GM23338 (cell line): ENCODE results near the gene RGL3.

Experiments used
- CREB1 ChIP-seq: fragments of 250-450 bp; sonication (Bioruptor Pico); IDR thresholded peaks from 2 replicates; pipeline ENCODE4 v1.5.0; 2020; ENCODE audit warnings: low read depth, mild to moderate bottlenecking, moderate library complexity
- CTCF ChIP-seq, 2 experiments: fragments of 200-600 bp in 1 of 2; sonication (generic) in 1 of 2; conservative IDR thresholded peaks; 2 replicates each; pipeline versions ENCODE4 v1.5.1 to v1.6.1; 2016 to 2017; ENCODE audit warnings: antibody characterized with exemption in 2 of 2, low read depth in 2 of 2, mild to moderate bottlenecking in 2 of 2, moderate library complexity in 1 of 2
- ETS1 ChIP-seq: IDR thresholded peaks from 2 replicates; pipeline ENCODE4 v1.6.1; 2016; ENCODE audit warnings: antibody characterized with exemption
- EZH2 ChIP-seq: fragments of 200-600 bp; sonication (generic); IDR thresholded peaks from one replicate; pipeline ENCODE4 v1.8.0; 2017; ENCODE audit warnings: antibody characterized with exemption, mild to moderate bottlenecking, low read depth; ENCODE audit not compliant: unreplicated experiment
- EZH2phosphoT487 ChIP-seq: fragments of 200-600 bp; sonication (generic); IDR thresholded peaks from one replicate; pipeline ENCODE4 v1.8.1; 2018; ENCODE audit warnings: antibody characterized with exemption; ENCODE audit not compliant: unreplicated experiment
- JUNB ChIP-seq: IDR thresholded peaks from one replicate; pipeline ENCODE4 v1.6.1; 2016; ENCODE audit warnings: antibody characterized with exemption; ENCODE audit not compliant: unreplicated experiment
- NANOG ChIP-seq: IDR thresholded peaks from 2 replicates; pipeline ENCODE4 v1.6.1; 2016; ENCODE audit warnings: antibody characterized with exemption, borderline replicate concordance
- POLR2AphosphoS5 ChIP-seq: IDR thresholded peaks from 2 replicates; pipeline ENCODE4 v1.6.1; 2016; ENCODE audit warnings: antibody characterized with exemption, low read depth
- REST ChIP-seq: IDR thresholded peaks from one replicate; pipeline ENCODE4 v1.6.1; 2018; ENCODE audit warnings: antibody characterized with exemption; ENCODE audit not compliant: unreplicated experiment
- STAT1 ChIP-seq: IDR thresholded peaks from one replicate; pipeline ENCODE4 v1.6.1; 2016; ENCODE audit warnings: antibody characterized with exemption; ENCODE audit not compliant: unreplicated experiment
- ZNF114 ChIP-seq: fragments of 250-450 bp; sonication (Bioruptor Pico); IDR thresholded peaks from 2 replicates; pipeline ENCODE4 v1.5.0; 2020; ENCODE audit warnings: mild to moderate bottlenecking, moderate library complexity
- ZNF331 ChIP-seq: fragments of 250-450 bp; sonication (Bioruptor Pico); IDR thresholded peaks from 2 replicates; pipeline ENCODE4 v1.5.0; 2020; ENCODE audit warnings: low read depth, mild to moderate bottlenecking, moderate library complexity
- ZNF462 ChIP-seq: fragments of 250-450 bp; sonication (Bioruptor Pico); IDR thresholded peaks from 2 replicates; pipeline ENCODE4 v1.5.0; 2020; ENCODE audit warnings: mild to moderate bottlenecking, moderate library complexity

GRCh38 chr19:11425719-11426457 is 6.8 kb upstream of the RGL3 start:
- TF ChIP-seq CTCF (conservative IDR thresholded peaks at IDR 0.05; ENCODE audit: low read depth in 2 of 2) (no peak), ZNF331 (CRISPR knock-in tag) (no peak), POLR2AphosphoS5 (no peak), EZH2 (no peak), ETS1 (no peak), REST (no peak), ZNF114 (CRISPR knock-in tag) (no peak), CREB1 (no peak), EZH2phosphoT487 (no peak), NANOG (no peak), ZNF462 (CRISPR knock-in tag) (no peak), STAT1 (no peak), JUNB (no peak)
